Smooth muscle cell (in vitro differentiated cells): ENCODE data around the gene PUM1. TPM values are rescaled to one million over a fixed set of nuclear protein-coding genes. Genes with fewer than 3 reads are reported as not detected.

Experiments used
- DNase-seq: peaks from one replicate; lab custom pipeline; 2025; ENCODE audit not compliant: unreplicated experiment; lab: John Stamatoyannopoulos, UW
- H2AFZ ChIP-seq: fragments of 200-600 bp; sonication (generic); 2 replicates; pipeline ENCODE4 v1.6.0; 2016; ENCODE audit warnings: antibody characterized with exemption, low read depth, mild to moderate bottlenecking
- H3F3A ChIP-seq: fragments of 200-600 bp; sonication (generic); 2 replicates; pipeline ENCODE4 v1.6.0; 2017; ENCODE audit warnings: antibody characterized with exemption, low read depth
- H3K27ac ChIP-seq: fragments of 200-600 bp; sonication (generic); 2 replicates; pipeline ENCODE4 v1.5.1; 2016; ENCODE audit warnings: low read depth, mild to moderate bottlenecking
- H3K27me3 ChIP-seq: fragments of 200-600 bp; sonication (generic); 2 replicates; pipeline ENCODE4 v1.6.1; 2016; ENCODE audit warnings: low read depth, mild to moderate bottlenecking
- H3K36me3 ChIP-seq: fragments of 200-600 bp; sonication (generic); 2 replicates; pipeline ENCODE4 v1.5.1; 2016; ENCODE audit warnings: low read depth
- H3K4me1 ChIP-seq: fragments of 200-600 bp; sonication (generic); 2 replicates; pipeline ENCODE4 v1.5.1; 2016; ENCODE audit warnings: low read depth
- H3K4me2 ChIP-seq: fragments of 200-600 bp; sonication (generic); 2 replicates; pipeline ENCODE4 v1.6.0; 2016; ENCODE audit warnings: mild to moderate bottlenecking
- H3K4me3 ChIP-seq: fragments of 200-600 bp; sonication (generic); 2 replicates; pipeline ENCODE4 v1.5.1; 2016; ENCODE audit warnings: mild to moderate bottlenecking
- H3K79me2 ChIP-seq: fragments of 200-600 bp; sonication (generic); 2 replicates; pipeline ENCODE4 v1.6.0; 2016; ENCODE audit warnings: low read depth, mild to moderate bottlenecking
- H3K9ac ChIP-seq: fragments of 200-600 bp; sonication (generic); 2 replicates; pipeline ENCODE4 v1.6.0; 2016; ENCODE audit warnings: low read depth
- H3K9me3 ChIP-seq: fragments of 200-600 bp; sonication (generic); replicated peaks from 2 replicates; pipeline ENCODE4 v1.5.1; 2016; ENCODE audit warnings: low read depth
- H4K20me1 ChIP-seq: fragments of 200-600 bp; sonication (generic); 2 replicates; pipeline ENCODE4 v1.6.0; 2016; ENCODE audit warnings: low read depth
- WGBS: methylation state at CpG from one replicate; pipeline ENCODE4 v1.1.7; 2016; ENCODE audit warnings: low lambda C conversion rate; 5-methylcytosine and 5-hydroxymethylcytosine counted together
- polyA plus RNA-seq: library from polyadenylated mRNA; unstranded; fragments of >200 nt; fragmentation: Nextera tagmentation; extraction: Ambion mirVana; gene quantifications from 2 replicates; pipeline ENCODE4 v1.2.1, GENCODE V29; 2016
- total RNA-seq: library from RNA; depleted of rRNA; stranded (reverse); fragments of >200 nt; gene quantifications from 2 replicates; pipeline ENCODE4 v1.2.3, GENCODE V29; 2014
- TF ChIP-seq, protein P1 (sequence below): fragments of 200-600 bp; sonication (generic); IDR thresholded peaks from 2 replicates; pipeline ENCODE4 v1.5.1; 2017; ENCODE audit warnings: borderline replicate concordance, mild to moderate bottlenecking, antibody characterized with exemption; ENCODE audit not compliant: insufficient read depth, poor library complexity, severe bottlenecking

PUM1 gene
- total and polyA plus RNA-seq, 2 experiments from 2014 or later, result 49.0 to 78.2 TPM

DNA sequence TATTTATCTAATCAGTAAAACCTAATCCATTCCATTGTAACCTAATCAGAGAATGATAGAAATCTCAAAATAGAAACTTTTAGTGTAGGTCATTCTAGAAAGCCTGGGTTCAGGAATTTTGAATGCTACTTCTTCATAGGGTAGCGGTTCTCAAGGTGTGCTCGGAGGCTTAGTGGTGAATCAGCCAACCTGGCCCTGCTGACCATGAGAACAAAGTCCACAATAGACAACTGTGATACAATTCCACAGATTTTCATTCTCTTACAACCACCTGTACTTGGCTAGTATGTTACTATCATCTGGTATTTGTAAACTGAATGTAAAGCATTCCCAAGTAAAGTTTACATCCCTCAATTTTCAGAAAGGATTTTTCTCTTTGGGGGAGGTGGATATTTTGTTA, 7.5 kb upstream of the PUM1 start:
- Histone ChIP-seq H3K27me3 (no peaks in the 10 kb centered on the region), H3K27ac (no peak overlapping the region), H3F3A (no peaks in the 10 kb centered on the region), H3K4me1 (no peaks in the 10 kb centered on the region), H4K20me1 (no peaks in the 10 kb centered on the region), H3K9me3 (no peaks in the 10 kb centered on the region), H3K9ac (no peak overlapping the region), H2AFZ (no peak overlapping the region), H3K36me3 (no peaks in the 10 kb centered on the region), H3K4me2 (no peak overlapping the region), H3K4me3 (no peak overlapping the region), H3K79me2 (no peaks in the 10 kb centered on the region)
- WGBS, result 98% methylated on average over 2 of the region's 2 CpGs
- TF ChIP-seq, protein P1, sequence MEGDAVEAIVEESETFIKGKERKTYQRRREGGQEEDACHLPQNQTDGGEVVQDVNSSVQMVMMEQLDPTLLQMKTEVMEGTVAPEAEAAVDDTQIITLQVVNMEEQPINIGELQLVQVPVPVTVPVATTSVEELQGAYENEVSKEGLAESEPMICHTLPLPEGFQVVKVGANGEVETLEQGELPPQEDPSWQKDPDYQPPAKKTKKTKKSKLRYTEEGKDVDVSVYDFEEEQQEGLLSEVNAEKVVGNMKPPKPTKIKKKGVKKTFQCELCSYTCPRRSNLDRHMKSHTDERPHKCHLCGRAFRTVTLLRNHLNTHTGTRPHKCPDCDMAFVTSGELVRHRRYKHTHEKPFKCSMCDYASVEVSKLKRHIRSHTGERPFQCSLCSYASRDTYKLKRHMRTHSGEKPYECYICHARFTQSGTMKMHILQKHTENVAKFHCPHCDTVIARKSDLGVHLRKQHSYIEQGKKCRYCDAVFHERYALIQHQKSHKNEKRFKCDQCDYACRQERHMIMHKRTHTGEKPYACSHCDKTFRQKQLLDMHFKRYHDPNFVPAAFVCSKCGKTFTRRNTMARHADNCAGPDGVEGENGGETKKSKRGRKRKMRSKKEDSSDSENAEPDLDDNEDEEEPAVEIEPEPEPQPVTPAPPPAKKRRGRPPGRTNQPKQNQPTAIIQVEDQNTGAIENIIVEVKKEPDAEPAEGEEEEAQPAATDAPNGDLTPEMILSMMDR, result no peak
- DNase-seq, result no peak

DNA sequence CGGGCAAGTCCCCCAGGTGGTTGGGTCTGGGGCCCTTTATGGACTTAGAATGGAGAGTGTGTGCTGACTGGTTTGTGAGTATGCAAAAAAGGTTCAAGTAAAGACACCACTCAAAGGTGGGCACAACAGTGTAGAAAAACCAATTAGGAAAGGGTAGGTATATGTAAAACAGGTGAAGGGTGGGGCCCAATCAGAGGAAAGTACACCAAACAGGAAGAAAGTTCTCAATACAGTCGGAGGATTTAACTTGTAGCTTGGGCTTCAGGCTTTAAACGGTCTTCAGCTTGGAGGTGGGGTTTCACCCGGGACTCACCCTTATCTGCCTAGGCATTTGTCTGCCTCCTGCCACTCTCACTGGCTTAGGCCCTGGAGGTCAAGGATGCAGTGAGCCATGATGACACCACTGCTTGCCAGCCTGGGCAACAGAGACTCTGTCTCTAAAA, 6.8 kb upstream of the PUM1 start:
- Histone ChIP-seq H3K27me3 (no peaks in the 10 kb centered on the region), H2AFZ (no peak overlapping the region), H3K9ac (no peak overlapping the region), H3K27ac (no peak overlapping the region), H3K4me1 (no peaks in the 10 kb centered on the region), H4K20me1 (no peaks in the 10 kb centered on the region), H3K79me2 (no peaks in the 10 kb centered on the region), H3F3A (no peaks in the 10 kb centered on the region), H3K36me3 (no peaks in the 10 kb centered on the region), H3K4me2 (no peak overlapping the region), H3K4me3 (no peak overlapping the region), H3K9me3 (no peaks in the 10 kb centered on the region)
- no peak for DNase-seq
- WGBS, result 48% methylated on average over 4 of the region's 4 CpGs
- TF ChIP-seq, protein P1, result no peak

DNA sequence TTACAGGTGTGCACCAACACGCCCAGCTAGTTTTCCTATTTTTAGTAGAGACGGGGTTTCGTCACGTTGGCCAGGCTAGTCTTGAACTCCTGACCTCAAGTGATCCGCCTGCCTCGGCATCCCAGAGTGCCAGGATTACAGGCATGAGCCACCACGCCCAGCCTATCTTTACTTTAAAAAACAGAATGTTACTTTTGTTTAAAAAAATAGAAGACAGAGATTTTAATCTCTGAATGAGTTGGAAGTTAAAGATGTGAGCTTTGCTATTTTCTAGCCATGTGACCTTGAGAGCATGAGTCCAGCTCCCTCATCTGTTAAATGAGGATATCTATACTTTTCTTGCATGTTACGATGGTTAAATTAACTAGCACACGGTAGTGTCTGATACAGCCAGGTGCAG, 3.9 kb upstream of the PUM1 start:
- H3K4me2 ChIP-seq, result no peak overlapping the region
- DNase-seq, result no peak
- TF ChIP-seq, protein P1, result no peak
- no peak overlapping the region for H3K27ac ChIP-seq
- no peak overlapping the region for H3K4me3 ChIP-seq
- no peaks in the 10 kb centered on the region for H3K9me3 ChIP-seq
- WGBS, result 90% methylated on average over 9 of the region's 9 CpGs
- peaks cover under 1% of the 10 kb centered on the region for H4K20me1 ChIP-seq
- H2AFZ ChIP-seq, result no peak overlapping the region
- H3F3A ChIP-seq, result no peaks in the 10 kb centered on the region
- H3K9ac ChIP-seq, result no peak overlapping the region
- H3K36me3 ChIP-seq, result no peaks in the 10 kb centered on the region
- H3K79me2 ChIP-seq, result peaks cover 10% of the 10 kb centered on the region
- no peaks in the 10 kb centered on the region for H3K27me3 ChIP-seq
- H3K4me1 ChIP-seq, result no peaks in the 10 kb centered on the region

DNA sequence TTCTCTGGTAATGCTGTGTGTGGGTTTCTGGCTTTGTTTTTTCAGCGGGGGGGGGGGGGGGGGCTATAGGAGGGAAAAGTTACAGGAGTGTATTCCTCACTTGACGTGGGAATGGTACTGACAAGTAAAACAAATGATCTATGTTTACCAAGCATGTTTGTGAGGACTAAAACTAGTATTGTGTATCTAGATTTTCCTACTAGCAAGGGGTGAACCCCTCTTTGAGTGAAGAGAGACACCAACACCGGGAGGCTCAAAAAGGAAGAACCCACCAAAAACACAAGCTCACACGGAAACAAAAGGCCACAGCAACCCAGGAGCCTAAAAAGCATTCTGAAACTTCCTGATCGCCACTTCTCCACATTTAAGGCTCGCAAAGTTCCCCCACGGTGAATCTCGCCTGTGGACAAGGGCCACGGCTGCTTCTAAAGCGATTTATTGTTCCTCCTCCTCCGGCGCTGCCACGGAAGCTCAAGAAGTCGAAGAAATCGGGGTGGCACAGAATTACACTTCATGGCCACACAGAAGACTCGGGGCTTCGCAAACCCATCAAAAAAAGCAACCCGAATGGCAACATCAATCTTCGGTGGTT, 703 bp downstream of the PUM1 start:
- H3K27ac ChIP-seq, result peak overlapping the region; percentile 92
- H4K20me1 ChIP-seq, result peaks cover 46% of the 10 kb centered on the region
- no peaks in the 10 kb centered on the region for H3K27me3 ChIP-seq
- no peak for DNase-seq
- no peaks in the 10 kb centered on the region for H3K36me3 ChIP-seq
- TF ChIP-seq, protein P1, result no peak
- H3K4me3 ChIP-seq, result peak overlapping the region; percentile 75
- peak overlapping the region; percentile 90 for H3K4me2 ChIP-seq
- H3K9me3 ChIP-seq, result no peaks in the 10 kb centered on the region
- H2AFZ ChIP-seq, result peak overlapping the region; percentile 94
- under 1% methylated on average over 19 of the region's 19 CpGs for WGBS
- H3K4me1 ChIP-seq, result peaks cover 18% of the 10 kb centered on the region
- H3K79me2 ChIP-seq, result peaks cover 56% of the 10 kb centered on the region
- peak overlapping the region; percentile 96 for H3K9ac ChIP-seq
- no peaks in the 10 kb centered on the region for H3F3A ChIP-seq
